ENCODE results near the gene RCAN1.
"Not testable (repeated sequence)": the region's sequence is repeated elsewhere in the genome, so short reads cannot be mapped to it uniquely, and the experiment has no call there.

The RCAN1 gene

DNA sequence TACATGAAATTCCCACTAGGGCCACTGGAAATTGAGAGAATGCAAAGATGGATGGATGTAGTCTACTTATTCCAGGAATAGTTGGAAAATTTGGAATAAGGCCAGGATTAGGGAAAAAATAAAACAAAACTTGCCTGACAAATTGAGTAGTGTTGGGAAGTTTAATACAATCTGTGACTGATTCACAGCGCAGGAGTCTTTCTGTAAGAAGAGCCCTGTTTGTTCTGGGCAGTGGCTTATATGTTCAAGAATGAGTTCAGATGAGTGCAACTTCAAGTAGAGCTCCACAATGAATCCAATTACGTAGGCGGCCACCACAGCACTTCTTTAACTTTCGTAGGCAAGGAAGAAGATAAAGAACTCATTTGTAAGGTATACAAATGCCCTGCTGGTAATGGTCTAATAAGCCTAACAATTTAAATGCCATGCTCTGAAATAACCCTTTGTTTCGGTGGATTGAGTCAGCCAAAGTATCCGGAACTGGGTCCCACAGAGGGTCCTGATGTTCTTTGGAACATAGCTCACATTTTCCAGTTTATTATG lies 55.8 kb downstream of the RCAN1 start:
- TF ChIP-seq POLR2AphosphoS5 (IDR thresholded peaks at IDR 0.05; ENCODE audit: low read depth, low read length) = no peak
- no peak for TF ChIP-seq TAF1 (IDR thresholded peaks at IDR 0.05; ENCODE audit: borderline replicate concordance, low read depth, low read length)
- TF ChIP-seq POLR2A (IDR thresholded peaks at IDR 0.05; ENCODE audit: low read depth, low read length) = no peak
- FAIRE-seq = no peak
- DNase-seq (ENCODE audit: insufficient read length) = no peak

DNA sequence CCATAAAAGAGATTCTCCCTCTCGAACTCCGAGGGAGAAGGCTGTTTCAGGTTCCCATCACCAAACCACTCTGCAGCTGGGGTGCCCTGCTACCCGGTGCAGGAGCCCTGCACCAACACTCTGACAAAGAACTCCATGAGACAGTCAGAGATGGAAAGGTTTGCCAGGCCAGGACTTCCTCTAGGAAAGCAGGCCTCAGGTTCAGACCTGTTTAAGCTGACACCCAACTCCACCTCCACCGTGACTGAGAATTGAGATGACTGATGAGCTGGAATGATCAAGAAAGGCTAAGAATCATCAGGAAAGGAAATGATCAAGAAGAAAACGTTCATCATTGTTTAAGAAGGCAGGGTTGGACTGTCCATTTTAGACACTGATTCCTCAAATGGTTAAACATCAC lies 56.7 kb downstream of the RCAN1 start:
- no peak for DNase-seq (ENCODE audit: insufficient read length)
- TF ChIP-seq POLR2AphosphoS5 (IDR thresholded peaks at IDR 0.05; ENCODE audit: low read depth, low read length) (no peak), TAF1 (IDR thresholded peaks at IDR 0.05; ENCODE audit: borderline replicate concordance, low read depth, low read length) (no peak), POLR2A (IDR thresholded peaks at IDR 0.05; ENCODE audit: low read depth, low read length) (no peak)
- FAIRE-seq = no peak

DNA sequence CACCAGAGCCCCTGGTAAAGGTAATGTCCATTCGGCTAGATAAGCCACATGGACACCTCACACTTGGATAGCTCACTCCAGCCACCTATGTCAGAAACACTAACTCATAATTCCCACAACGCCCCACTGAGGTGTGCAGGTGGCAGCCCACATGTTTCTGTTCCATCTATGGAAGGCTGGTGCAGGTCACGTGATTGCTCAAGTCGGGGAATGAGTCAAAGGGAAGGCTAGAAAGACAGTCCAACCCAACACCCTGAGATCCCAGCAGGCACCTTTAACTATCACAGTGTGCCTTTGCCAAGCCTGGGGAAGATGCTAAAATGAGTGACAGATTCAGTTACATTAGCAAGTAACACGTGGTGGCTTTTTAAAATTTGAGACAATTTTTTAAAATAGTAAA lies 57.7 kb downstream of the RCAN1 start:
- TF ChIP-seq POLR2A (IDR thresholded peaks at IDR 0.05; ENCODE audit: low read depth, low read length) (no peak), POLR2AphosphoS5 (IDR thresholded peaks at IDR 0.05; ENCODE audit: low read depth, low read length) (no peak), TAF1 (IDR thresholded peaks at IDR 0.05; ENCODE audit: borderline replicate concordance, low read depth, low read length) (no peak)
- DNase-seq (ENCODE audit: insufficient read length) (no peak), FAIRE-seq (no peak)

DNA sequence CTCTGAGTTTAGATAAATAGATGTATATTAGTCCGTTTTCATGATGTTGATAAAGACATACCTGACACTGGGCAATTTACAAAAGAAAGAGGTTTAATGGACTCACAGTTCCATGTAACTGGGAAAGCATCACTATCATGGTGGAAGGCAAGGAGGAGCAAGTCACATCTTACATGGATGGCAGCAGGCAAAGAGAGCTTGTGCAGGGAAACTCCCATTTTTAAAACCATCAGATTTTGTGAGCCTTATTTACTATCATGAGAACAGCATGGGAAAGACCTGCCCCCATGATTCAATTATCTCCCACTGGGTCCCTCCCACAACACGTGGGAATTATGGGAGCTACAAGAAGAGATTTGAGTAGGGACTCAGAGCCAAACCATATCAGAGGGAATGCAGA lies 60.2 kb downstream of the RCAN1 start:
- FAIRE-seq; DNase-seq (ENCODE audit: insufficient read length): not testable (repeated sequence)

DNA sequence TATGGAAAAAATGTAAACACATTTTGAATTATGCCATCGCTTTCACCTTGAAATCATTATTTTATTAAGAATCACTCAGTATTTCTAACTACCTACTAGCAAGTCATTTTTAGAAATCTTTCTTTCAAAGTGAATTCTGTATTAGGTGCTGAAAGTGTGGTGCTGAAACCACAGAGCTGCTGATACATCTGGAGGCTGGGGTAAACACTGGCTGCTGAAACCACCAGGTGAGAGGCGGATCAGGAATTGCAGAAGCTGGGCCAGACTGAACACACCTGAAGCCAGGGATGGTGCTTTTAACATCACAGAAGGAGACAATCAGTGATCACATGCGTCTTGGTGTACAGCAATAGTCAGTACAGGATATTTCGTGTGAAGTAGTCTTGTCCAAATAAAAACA lies 60.7 kb downstream of the RCAN1 start:
- DNase-seq (ENCODE audit: insufficient read length) (no peak), FAIRE-seq (no peak)
- TF ChIP-seq TAF1 (IDR thresholded peaks at IDR 0.05; ENCODE audit: borderline replicate concordance, low read depth, low read length) (no peak), POLR2A (IDR thresholded peaks at IDR 0.05; ENCODE audit: low read depth, low read length) (no peak), POLR2AphosphoS5 (IDR thresholded peaks at IDR 0.05; ENCODE audit: low read depth, low read length) (no peak)

DNA sequence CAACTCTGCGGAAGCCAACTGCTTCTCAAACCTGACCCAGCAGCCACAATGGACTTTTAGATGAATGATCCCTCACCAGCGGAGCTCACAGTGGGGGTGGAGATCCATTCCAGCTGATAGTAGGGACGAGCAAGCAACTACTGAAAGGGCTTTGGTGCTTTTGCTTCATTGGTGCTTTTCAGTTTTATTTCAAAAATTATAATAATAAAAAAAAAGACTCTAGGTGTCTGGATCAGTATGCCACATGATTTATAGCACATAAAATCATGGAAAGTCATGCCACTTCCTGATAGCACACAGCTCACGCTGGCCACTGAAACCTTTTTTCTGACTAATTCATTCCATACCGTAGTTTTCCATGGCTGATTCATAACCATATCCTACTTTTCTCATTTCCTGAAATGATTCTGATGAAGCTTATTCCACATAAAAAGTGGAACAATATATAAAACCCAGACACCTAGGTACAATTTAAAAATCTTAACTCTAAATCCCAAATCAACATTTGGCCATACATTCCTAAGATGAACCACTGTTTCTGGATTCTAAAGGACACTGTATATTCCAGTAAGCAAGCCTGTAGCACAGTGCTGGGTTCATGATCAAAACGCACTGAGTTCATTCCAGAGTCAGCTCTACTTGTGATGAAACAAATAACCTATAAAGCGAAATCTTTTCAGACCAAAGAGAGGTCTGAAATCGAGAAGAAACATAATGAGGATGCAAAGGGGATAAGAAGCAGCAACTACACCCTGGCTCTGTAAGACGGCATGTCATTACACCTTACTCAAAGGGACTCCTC lies 61.6 kb downstream of the RCAN1 start:
- FAIRE-seq (no peak), DNase-seq (ENCODE audit: insufficient read length) (no peak)
- TF ChIP-seq POLR2A (IDR thresholded peaks at IDR 0.05; ENCODE audit: low read depth, low read length) (no peak), POLR2AphosphoS5 (IDR thresholded peaks at IDR 0.05; ENCODE audit: low read depth, low read length) (no peak), TAF1 (IDR thresholded peaks at IDR 0.05; ENCODE audit: borderline replicate concordance, low read depth, low read length) (no peak)

DNA sequence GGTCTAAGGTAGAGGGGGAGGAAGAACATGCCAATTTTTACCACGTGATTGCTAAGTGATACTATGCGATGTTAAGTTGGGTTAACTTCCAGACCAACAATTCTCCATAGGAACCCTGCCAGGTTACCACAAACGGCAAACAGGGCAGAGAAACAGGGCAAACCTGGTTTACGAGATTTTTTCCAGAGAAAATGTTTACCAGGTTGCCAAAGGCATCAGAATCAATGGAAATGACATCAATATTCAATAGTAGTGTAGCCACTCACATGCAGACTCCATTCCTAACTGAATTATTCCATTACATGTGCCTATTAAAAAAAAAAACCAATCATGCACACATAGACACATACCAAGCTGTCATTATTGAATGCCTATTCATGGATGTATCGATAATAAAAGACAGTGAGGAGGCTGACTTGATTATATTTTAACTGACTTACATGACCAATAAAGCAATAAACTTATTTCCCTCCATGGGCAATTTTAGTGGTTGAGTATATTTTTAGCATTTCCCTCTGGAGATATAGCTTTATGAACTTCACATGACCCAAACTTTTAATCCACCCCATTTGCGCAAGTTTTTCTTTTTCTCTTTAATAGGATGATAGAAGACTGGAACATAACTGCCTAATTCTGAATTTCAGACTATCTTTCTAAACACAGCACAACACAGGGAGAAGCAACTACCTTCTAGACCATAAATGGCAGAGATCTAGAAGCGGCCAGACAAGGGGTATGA lies 62.4 kb downstream of the RCAN1 start:
- DNase-seq (ENCODE audit: insufficient read length) (no peak), FAIRE-seq (no peak)
- TF ChIP-seq POLR2AphosphoS5 (IDR thresholded peaks at IDR 0.05; ENCODE audit: low read depth, low read length) = no peak
- TF ChIP-seq TAF1 (IDR thresholded peaks at IDR 0.05; ENCODE audit: borderline replicate concordance, low read depth, low read length) = no peak
- no peak for TF ChIP-seq POLR2A (IDR thresholded peaks at IDR 0.05; ENCODE audit: low read depth, low read length)

DNA sequence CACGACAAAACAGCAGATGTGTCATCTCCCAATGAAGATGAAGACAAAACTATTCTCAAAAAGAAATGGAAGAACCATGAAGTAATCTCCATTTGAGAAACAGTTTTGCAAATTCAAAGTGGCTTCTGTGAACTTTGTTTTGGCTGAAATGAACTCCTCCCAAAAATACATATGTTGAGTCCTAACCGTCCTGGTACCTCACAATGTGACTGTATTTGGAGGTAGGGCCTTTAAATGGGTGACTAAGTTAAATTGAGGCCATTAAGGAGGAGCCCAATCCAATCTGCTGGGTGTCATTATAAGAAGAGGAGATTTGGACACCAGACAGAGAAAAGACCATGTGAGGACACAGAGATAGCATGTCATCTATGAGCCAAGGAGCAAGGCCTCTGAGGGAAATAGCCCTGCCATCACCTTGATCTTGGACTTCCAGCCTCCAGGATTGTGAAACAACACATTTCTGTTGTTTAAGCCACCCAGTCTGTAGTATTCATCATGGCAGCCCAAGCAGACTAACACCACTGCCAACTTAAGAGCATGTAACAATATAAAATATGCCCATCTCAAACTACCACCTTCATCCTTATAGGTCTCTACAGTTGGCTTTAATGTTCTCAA lies 64.6 kb downstream of the RCAN1 start:
- no peak for TF ChIP-seq TAF1 (IDR thresholded peaks at IDR 0.05; ENCODE audit: borderline replicate concordance, low read depth, low read length)
- no peak for TF ChIP-seq POLR2AphosphoS5 (IDR thresholded peaks at IDR 0.05; ENCODE audit: low read depth, low read length)
- FAIRE-seq = no peak
- DNase-seq (ENCODE audit: insufficient read length) = no peak

DNA sequence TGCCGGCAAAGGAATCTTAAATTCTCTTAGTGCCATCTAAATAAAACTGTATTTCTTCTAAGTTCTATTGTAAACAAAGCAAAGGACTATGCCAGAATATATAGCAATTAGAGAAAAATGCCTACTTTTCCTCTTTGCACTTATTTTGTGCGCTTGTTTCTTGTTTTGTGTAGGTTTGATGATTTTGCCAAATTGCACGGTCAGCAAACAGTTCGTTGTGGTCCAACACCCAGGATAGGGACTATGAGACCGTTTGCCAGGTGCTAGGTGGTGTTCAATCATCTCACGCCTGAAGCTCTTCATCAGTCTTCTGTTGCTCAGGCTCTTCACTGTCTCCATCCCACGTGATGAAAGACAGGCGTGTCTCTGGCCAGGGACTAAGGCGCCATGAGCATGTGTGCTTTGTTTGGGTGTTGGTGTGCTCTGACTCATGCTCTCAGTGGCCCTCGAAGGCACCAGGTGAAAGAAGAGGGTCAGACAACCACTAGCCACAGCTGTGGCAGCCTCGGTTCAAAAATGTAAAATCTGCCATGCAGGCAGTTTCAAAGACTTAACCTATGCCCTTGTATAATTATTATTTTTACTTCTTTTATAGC lies 66.0 kb downstream of the RCAN1 start:
- TF ChIP-seq POLR2AphosphoS5 (IDR thresholded peaks at IDR 0.05; ENCODE audit: low read depth, low read length) (no peak), POLR2A (IDR thresholded peaks at IDR 0.05; ENCODE audit: low read depth, low read length) (no peak), TAF1 (IDR thresholded peaks at IDR 0.05; ENCODE audit: borderline replicate concordance, low read depth, low read length) (no peak)

DNA sequence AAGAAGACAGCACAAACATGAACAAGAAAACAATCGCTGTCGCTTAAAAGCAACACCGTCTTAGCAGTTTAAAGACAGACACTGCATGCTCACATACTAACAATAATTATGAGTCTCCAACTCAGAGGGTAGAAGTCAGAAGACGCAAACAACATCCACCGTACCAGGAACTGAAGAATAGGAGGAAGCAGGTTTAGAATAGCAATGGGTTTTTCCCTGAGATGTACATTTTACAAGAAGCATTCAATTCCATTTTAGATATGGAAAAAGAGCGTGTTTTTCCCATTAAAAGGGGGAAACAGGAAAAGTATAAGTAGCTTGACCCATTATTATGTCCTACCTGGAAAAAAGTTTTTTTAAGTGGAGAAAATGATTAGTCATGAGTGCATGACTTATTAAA lies 68.4 kb downstream of the RCAN1 start:
- no peak for TF ChIP-seq TAF1 (IDR thresholded peaks at IDR 0.05; ENCODE audit: borderline replicate concordance, low read depth, low read length)
- no peak for TF ChIP-seq POLR2A (IDR thresholded peaks at IDR 0.05; ENCODE audit: low read depth, low read length)
- TF ChIP-seq POLR2AphosphoS5 (IDR thresholded peaks at IDR 0.05; ENCODE audit: low read depth, low read length) = no peak
- no peak for DNase-seq (ENCODE audit: insufficient read length)
- peak; percentile 33 for FAIRE-seq

More for the DNA sequence above, 66.0 kb downstream of the RCAN1 start:
- FAIRE-seq (no peak), DNase-seq (ENCODE audit: insufficient read length) (no peak)
